ENCODE results near the gene GID8. TPM values are rescaled to one million over a fixed set of nuclear protein-coding genes. Genes with fewer than 3 reads are reported as not detected.

Gene GID8
- total and polyA plus RNA-seq, 2 of the 13 experiments (the other 11 are each of a cell fraction or from before 2014, with no cell fraction given), result 39.6 to 59.8 TPM

- TF ChIP-seq ZNF292 (CRISPR knock-in tag; IDR thresholded peaks at IDR 0.05; ENCODE audit: borderline replicate concordance, low read depth) (peak; percentile 70; the same call in 1 of the 2 replicates), MNT (IDR thresholded peaks at IDR 0.05) (no peak), ZBTB1 (CRISPR knock-in tag; IDR thresholded peaks at IDR 0.05; ENCODE audit: borderline replicate concordance) (no peak), DMTF1 (CRISPR knock-in tag; IDR thresholded peaks at IDR 0.05) (no peak), SP2 (CRISPR knock-in tag; IDR thresholded peaks at IDR 0.05) (peak; percentile 39), EZH2 (conservative IDR thresholded peaks at IDR 0.05; ENCODE audit: low read depth, low read length) (no peak), PRPF4 (IDR thresholded peaks at IDR 0.05; ENCODE audit: low read depth, low read length, poor library complexity, severe bottlenecking) (no peak), NRL (CRISPR knock-in tag; IDR thresholded peaks at IDR 0.05; ENCODE audit: borderline replicate concordance) (peak; percentile 91), THAP9 (CRISPR knock-in tag; IDR thresholded peaks at IDR 0.05; ENCODE audit: borderline replicate concordance) (peak; percentile 82; the same call in 1 of the 2 replicates), ZNF138 (CRISPR knock-in tag; IDR thresholded peaks at IDR 0.05; ENCODE audit: low read depth) (peak; percentile 78; the same call in 1 of the 2 replicates), KLF12 (CRISPR knock-in tag; IDR thresholded peaks at IDR 0.05; ENCODE audit: borderline replicate concordance) (peak; percentile 95; the same call in 1 of the 2 replicates), SIN3B (IDR thresholded peaks at IDR 0.05; ENCODE audit: low read length) (peak; percentile 11; the same call in 1 of the 2 replicates), ATRX (CRISPR knock-in tag; IDR thresholded peaks at IDR 0.05; ENCODE audit: borderline replicate concordance) (no peak), RBM39 (IDR thresholded peaks at IDR 0.05; ENCODE audit: low read depth, low read length, poor library complexity, severe bottlenecking) (peak; percentile 99), SMAD1 (CRISPR knock-in tag; IDR thresholded peaks at IDR 0.05; ENCODE audit: borderline replicate concordance, low read depth) (no peak; the same call in 1 of the 2 replicates), MTA3 (CRISPR knock-in tag; IDR thresholded peaks at IDR 0.05) (no peak), ZNF451 (CRISPR knock-in tag; IDR thresholded peaks at IDR 0.05) (peak; percentile 76), CREM (IDR thresholded peaks at IDR 0.05) (no peak), CREM (CRISPR knock-in tag; IDR thresholded peaks at IDR 0.05) (no peak), TBX3 (IDR thresholded peaks at IDR 0.05; ENCODE audit: borderline replicate concordance) (no peak), ZNF792 (CRISPR knock-in tag; IDR thresholded peaks at IDR 0.05) (peak; percentile 52; the same call in 1 of the 2 replicates), ZZZ3 (CRISPR knock-in tag; IDR thresholded peaks at IDR 0.05; ENCODE audit: borderline replicate concordance) (no peak), ZBTB7B (CRISPR knock-in tag; IDR thresholded peaks at IDR 0.05) (no peak; the same call in 1 of the 2 replicates), ZNF703 (CRISPR knock-in tag; IDR thresholded peaks at IDR 0.05; ENCODE audit: borderline replicate concordance) (peak; percentile 25; the same call in 1 of the 2 replicates)
These were observed 37.8 kb upstream of the GID8 start (continued) for GRCh38 chr20:62900052-62900691.
